Stimulated activated effector memory CD8-positive, alpha-beta T cell treated with anti-CD3 and anti-CD28 coated beads, Interleukin-12 subunit alpha, Interleukin-12 subunit beta, amount 100 ng/mL, for 72 hours (primary cell): ENCODE measurements around the gene SLC6A13.

ENCODE experiments used
- ATAC-seq: fragments of 150-1000 bp; cut with Tn5 transposase; 2 replicates; pipeline ENCODE4 v1.10.0; 2021
- DNase-seq, 2 donors: peaks; one replicate each; pipeline ENCODE4 v3.0.0; 2021 to 2022; ENCODE audit warnings: low spot score in 2 of 2
- H3K27ac Mint-ChIP-seq: one replicate; pipeline ENCODE4 v1.8.0; 2022; ENCODE audit warnings: mild to moderate bottlenecking, mixed read lengths
- H3K36me3 Mint-ChIP-seq: one replicate; pipeline ENCODE4 v1.8.0; 2022; ENCODE audit warnings: mild to moderate bottlenecking, mixed read lengths
- H3K4me1 Mint-ChIP-seq: one replicate; pipeline ENCODE4 v1.8.0; 2022; ENCODE audit warnings: mixed read lengths
- H3K4me3 Mint-ChIP-seq: one replicate; pipeline ENCODE4 v1.8.0; 2022; ENCODE audit warnings: mild to moderate bottlenecking, mixed read lengths
- H3K9me3 Mint-ChIP-seq: one replicate; pipeline ENCODE4 v1.8.0; 2022; ENCODE audit warnings: mixed read lengths

Gene SLC6A13

DNA sequence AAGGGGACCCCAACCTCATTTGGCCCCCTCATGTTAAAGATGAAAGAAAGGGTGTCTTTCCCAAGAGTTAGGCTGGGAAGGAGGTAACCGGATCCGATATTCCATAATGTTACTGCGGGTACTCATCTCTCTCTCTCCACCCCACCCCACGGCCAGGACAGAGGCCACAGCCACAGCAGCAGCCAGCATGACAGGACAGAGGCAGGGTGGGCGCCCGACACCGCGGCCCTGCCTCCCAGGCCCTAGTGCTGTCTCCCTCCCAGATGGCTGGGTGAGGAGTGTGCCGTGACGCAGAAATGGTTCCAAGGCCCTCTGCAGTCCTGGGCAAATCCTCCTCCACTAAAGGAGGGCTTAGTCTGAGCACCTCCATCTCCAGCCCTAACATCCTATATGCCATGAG, 54.8 kb downstream of the SLC6A13 start:
- H3K9me3 Mint-ChIP-seq = no peaks in the 10 kb centered on the region
- H3K4me1 Mint-ChIP-seq = peaks cover 14% of the 10 kb centered on the region
- no peak overlapping the region for H3K27ac Mint-ChIP-seq
- DNase-seq = no peak
- ATAC-seq = no peak
- no peak overlapping the region for H3K4me3 Mint-ChIP-seq
- H3K36me3 Mint-ChIP-seq = no peaks in the 10 kb centered on the region

DNA sequence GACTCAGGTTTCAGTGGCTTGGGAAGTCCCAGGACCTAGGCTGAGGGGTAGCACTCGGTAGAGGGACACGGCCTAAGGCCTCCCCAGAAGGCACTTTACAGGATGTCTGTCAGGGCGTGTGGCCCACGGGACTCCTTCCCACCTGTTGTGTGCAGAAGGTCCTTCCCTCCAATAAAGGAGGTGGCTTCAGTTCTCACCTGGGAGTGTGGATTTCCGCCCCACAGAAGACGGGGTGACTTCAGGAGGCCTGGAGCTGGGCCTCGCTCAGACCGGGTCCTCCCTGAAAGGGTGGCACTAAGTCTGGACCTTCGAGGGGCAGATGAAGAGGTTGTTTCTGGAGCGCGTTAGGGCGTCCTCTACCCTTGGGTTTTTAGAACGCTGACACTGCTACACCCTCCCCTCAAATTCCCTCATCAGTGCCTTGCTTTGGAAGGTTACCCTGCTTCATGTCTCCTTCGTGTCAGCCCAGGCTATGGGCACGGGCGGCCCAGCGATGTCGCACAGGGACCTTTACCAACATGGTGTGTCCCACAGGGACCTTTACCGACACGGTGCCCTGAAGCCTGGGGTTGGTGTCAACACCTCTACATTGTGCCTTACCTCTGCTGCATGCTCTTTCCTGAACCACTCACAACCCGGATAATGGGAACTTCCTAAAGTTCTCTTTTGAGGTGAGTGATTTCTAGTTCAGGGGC, 55.7 kb downstream of the SLC6A13 start:
- Mint-ChIP-seq H3K9me3 (no peaks in the 10 kb centered on the region), H3K4me1 (peaks cover 8% of the 10 kb centered on the region), H3K4me3 (no peak overlapping the region), H3K36me3 (no peaks in the 10 kb centered on the region), H3K27ac (no peak overlapping the region)
- ATAC-seq (no peak), DNase-seq (no peak)

DNA sequence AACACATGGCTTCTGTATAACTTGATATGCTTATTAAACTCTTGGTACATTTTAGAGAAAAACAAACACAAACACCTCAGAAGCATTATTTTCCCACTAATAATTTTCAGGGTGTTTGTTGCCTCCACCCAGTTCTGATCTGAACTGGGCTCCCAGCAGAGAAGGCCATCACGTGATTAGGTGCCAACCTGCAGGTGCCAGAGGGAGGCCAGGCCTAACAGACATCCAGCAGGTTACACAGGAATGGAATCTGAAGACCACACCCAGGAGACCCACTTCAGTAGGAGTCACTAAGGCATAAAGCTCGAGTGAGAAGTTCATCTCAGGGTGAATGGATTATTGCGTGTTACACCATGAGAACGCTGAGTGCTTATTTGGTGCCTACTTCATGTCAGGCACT, 57.6 kb downstream of the SLC6A13 start:
- DNase-seq = no peak
- Mint-ChIP-seq H3K4me3 (no peak overlapping the region), H3K36me3 (no peaks in the 10 kb centered on the region), H3K4me1 (no peaks in the 10 kb centered on the region), H3K9me3 (no peaks in the 10 kb centered on the region), H3K27ac (no peak overlapping the region)
- no peak for ATAC-seq

DNA sequence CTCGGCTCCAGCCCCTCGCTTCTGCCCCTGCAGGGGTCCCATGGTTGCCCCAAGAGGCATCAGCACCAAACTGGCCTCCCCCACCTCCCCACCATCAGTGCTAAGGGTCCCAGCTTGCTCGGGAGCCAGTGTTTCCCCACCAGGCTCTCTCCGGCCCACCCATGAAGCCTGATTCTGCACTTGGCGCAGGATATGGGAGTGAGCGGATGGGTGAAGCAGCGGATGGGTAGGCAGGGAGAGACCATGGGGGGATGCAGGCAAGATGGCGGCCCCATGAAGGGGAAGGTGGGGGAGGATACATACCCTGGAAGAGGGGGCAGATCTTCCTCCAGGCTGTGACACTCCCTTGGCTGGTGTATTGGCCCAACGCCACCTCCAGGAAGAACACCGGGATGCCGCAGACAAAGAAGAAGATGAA, 58.4 kb downstream of the SLC6A13 start:
- no peak for DNase-seq
- Mint-ChIP-seq H3K4me1 (no peaks in the 10 kb centered on the region), H3K36me3 (no peaks in the 10 kb centered on the region), H3K4me3 (no peak overlapping the region), H3K9me3 (no peaks in the 10 kb centered on the region), H3K27ac (no peak overlapping the region)
- ATAC-seq = no peak

DNA sequence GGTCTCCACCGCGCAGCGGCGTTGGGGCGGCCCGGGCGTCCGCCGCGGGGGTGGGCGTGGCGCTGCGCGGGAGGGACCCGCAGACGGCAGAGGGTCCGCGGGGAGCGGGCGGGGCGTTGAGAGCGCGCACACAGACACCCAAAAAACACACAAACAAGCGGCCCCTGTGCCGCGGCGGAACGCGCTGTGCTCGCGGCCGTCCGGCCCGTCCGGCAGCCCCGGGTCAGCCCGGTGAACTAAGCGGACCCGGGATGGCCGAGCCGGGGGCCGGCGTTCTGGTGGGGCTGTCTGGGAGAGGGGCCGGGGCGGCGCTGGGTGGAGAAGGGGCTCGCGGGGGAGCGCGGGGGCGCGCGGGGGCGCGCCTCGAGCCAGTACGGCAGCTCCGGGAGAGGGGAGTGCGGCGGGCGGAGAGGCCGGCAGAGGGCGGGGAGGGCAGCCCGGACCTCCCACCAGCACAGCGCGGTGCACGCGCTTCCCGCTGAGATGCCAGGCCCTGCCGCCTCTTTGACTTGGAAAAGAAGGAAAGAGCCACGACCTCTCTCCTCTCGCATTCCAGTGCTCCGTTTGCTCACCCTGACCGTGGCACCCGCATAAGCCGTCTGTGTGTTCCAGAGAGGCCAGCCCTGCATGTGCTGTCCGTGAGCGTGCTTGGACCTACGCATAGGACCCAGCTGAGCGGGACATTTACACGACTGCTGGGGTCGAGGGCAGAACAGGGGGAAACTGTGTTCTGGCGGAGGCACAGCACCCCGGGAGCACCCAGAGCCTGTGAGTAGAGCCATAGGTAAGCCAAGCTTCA, 59.0 kb downstream of the SLC6A13 start:
- H3K27ac Mint-ChIP-seq = no peak overlapping the region
- H3K36me3 Mint-ChIP-seq = no peaks in the 10 kb centered on the region
- H3K4me1 Mint-ChIP-seq = no peaks in the 10 kb centered on the region
- H3K9me3 Mint-ChIP-seq = no peaks in the 10 kb centered on the region
- no peak overlapping the region for H3K4me3 Mint-ChIP-seq
- ATAC-seq (no peak), DNase-seq (no peak)

DNA sequence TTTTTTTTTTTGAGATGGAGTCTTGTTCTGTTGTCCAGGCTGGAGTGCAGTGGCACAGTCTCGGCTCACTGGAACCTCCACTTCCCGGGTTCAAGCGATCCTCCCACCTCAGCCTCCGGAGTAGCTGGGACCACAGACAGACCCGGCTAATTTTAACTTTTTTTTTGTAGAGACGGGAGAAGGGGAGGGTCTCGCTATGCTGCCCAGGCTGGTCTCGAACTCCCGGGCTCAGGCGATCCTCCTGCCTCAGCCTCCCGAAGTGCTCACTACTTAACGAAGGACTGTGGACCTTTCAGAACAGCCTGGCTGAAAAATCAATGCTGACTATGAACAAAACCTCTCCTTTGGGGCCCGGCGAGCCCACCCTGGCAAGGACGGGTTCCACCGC, 59.6 kb downstream of the SLC6A13 start:
- no peak overlapping the region for H3K4me3 Mint-ChIP-seq
- H3K9me3 Mint-ChIP-seq = no peaks in the 10 kb centered on the region
- DNase-seq (no peak), ATAC-seq (no peak)
- H3K4me1 Mint-ChIP-seq = peaks cover 3% of the 10 kb centered on the region
- H3K36me3 Mint-ChIP-seq = no peaks in the 10 kb centered on the region
- H3K27ac Mint-ChIP-seq = no peak overlapping the region

DNA sequence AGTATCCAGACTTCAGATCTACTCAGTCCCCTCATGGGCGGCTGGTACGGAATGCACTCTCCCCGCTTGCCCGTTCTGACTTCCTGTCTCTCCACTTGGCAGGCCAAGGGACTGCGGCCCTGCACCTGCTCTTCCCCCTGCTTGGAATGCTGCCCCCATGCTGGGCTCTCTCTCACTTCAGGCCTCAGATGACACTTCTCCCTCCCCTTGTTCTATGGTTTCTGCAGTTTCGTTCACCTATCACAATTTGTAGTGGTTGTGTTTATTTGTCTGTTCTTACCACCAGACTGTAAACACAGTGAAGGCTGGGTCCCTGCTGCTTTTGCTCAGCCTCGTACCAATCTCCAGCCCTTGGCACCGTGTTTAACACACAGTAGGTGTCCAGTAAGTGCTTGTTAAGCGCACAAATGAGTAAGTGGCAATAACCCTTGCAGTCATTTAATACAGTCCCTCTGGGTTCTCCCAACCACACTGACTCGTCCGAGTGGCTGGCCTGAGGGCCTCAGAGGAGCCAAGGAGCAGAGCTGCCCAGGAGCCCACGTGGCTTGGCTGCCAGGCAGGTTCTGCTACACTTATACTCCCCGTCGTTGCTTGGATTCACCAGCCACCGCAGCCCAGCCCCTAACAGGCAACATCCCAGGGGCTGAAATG, 60.4 kb downstream of the SLC6A13 start:
- H3K4me1 Mint-ChIP-seq = peaks cover 5% of the 10 kb centered on the region
- ATAC-seq = no peak
- DNase-seq = no peak
- no peaks in the 10 kb centered on the region for H3K36me3 Mint-ChIP-seq
- no peak overlapping the region for H3K27ac Mint-ChIP-seq
- H3K4me3 Mint-ChIP-seq = no peak overlapping the region
- H3K9me3 Mint-ChIP-seq = peaks cover under 1% of the 10 kb centered on the region

DNA sequence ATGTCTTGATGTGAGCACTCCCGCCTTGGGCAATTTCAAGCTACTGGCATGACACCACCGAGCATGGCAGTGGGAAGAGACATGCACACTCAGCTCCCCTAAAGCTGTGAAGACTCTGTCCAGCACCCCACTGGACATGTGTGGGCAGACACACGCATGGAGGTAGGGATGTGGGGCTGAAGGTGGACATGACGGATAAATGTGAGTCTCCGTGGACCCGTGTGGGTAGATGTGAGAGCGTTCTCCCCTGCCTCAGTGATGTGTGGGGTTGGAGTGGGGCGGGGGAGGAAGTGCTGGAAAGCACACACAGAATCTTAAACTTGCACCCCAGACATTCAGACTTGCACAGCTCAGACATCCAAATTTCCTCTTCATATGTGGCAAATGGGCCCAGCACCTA, 61.3 kb downstream of the SLC6A13 start:
- H3K4me3 Mint-ChIP-seq = no peak overlapping the region

DNA sequence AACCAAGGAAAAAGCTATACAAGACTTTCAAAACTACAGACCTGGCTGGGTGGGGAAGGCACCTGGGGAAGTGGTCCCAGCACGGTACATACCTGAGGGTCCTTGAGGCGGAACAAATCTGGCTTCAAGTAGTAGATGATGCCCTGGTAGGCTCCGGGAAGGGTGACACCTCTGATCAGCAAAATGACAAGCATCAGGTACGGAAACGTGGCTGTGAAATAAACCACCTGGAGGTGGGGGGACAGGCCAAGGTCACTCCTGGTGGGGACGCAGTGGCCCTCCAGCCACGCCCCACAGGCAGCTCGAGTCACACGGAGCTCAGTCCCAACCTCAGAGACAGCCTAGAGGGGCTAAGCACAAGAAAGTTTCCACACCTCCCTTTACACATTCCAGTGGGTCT, 63.9 kb downstream of the SLC6A13 start:
- no peak for ATAC-seq
- Mint-ChIP-seq H3K27ac (no peak overlapping the region), H3K4me3 (no peak overlapping the region), H3K9me3 (peaks cover 4% of the 10 kb centered on the region), H3K36me3 (no peaks in the 10 kb centered on the region), H3K4me1 (peaks cover 5% of the 10 kb centered on the region)
- no peak for DNase-seq

More for the DNA sequence above, 61.3 kb downstream of the SLC6A13 start:
- Mint-ChIP-seq H3K36me3 (no peaks in the 10 kb centered on the region), H3K4me1 (peaks cover 5% of the 10 kb centered on the region), H3K27ac (no peak overlapping the region), H3K9me3 (peaks cover 4% of the 10 kb centered on the region)
- ATAC-seq (no peak), DNase-seq (no peak)

DNA sequence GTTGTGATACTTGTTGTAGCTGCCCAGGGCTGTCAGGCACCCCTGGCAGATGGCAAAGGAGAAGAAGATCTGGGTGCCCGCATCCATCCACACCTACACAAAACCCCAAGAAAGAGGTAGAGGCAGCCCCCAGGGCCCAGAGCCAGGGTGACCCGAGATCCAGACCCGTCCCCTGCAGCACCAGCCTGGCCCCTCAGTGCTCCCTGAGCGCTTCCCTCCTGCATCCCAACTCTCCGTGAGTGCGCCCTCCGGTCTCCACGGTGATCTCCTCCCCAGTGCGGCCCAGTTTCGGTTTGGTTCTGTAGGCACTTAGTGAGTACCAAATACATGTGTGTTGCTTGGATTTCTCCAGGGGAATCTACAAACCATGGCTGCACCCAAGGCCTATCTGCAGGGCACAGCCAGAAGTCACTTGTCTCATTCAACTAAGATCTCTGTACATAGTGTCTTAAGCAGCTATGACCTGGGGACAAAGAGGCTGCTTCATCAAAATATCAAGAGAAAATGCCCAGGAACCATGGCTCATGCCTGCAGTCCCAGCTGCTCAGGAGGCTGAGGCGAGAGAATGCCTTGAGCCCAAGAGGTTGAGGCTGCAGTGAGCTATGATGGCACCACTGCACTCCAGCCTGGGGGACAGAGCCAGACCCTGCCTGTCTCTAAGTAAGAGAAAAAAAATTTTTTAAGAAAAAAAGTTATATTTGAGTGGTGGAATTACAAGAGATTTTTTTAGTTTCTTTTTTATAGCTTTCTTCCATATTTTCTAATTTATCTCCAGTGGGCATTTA, 64.5 kb downstream of the SLC6A13 start:
- H3K9me3 Mint-ChIP-seq = peaks cover 4% of the 10 kb centered on the region
- H3K4me1 Mint-ChIP-seq = peaks cover 5% of the 10 kb centered on the region
- H3K27ac Mint-ChIP-seq = no peak overlapping the region
- no peak overlapping the region for H3K4me3 Mint-ChIP-seq
- H3K36me3 Mint-ChIP-seq = no peaks in the 10 kb centered on the region
- DNase-seq (no peak), ATAC-seq (no peak)

DNA sequence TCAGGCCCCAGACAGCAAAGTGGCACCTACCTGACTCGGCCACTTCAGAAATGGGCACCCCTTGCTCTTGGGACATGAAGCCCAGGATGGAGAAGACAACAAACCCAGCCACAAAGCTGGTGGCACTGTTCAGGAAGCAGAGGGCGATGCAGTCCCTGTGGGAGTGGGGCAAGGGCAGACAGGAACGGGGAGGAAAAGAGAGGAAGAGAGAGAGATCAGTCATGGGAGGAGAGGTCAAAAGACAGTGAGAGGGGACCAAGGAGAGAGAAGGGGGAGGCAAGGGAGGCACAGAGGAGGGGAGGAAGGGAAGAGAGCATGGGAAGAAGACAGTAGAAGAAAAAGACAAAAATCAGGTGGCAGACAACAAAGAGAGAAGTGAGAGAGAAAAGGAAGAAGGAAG, 65.3 kb downstream of the SLC6A13 start:
- Mint-ChIP-seq H3K4me3 (no peak overlapping the region), H3K27ac (no peak overlapping the region), H3K9me3 (peaks cover 4% of the 10 kb centered on the region), H3K4me1 (peaks cover 5% of the 10 kb centered on the region), H3K36me3 (no peaks in the 10 kb centered on the region)
- no peak for DNase-seq
- no peak for ATAC-seq

DNA sequence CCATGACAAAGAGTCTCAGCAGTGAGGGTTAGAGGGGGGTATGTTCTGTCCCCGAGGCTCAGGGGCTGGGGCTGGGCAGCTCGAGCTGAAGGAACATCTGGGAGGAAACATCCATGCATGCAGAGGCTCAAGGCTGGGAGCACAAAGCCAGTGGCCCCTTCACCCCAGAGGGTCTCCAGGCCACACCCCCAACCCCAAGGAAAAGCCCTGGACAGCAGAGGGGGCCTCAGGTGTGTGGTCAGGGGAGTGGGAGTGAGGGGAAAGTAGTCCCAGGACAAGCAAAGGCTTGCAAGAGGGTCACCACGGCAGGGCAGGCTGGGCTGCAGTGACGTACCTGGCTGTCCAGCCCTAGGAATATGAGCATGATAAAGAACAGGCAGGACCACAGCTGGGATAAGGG, 66.2 kb downstream of the SLC6A13 start:
- Mint-ChIP-seq H3K4me1 (peaks cover 5% of the 10 kb centered on the region), H3K4me3 (no peak overlapping the region), H3K27ac (no peak overlapping the region), H3K36me3 (no peaks in the 10 kb centered on the region), H3K9me3 (peaks cover 4% of the 10 kb centered on the region)
- no peak for ATAC-seq
- no peak for DNase-seq

DNA sequence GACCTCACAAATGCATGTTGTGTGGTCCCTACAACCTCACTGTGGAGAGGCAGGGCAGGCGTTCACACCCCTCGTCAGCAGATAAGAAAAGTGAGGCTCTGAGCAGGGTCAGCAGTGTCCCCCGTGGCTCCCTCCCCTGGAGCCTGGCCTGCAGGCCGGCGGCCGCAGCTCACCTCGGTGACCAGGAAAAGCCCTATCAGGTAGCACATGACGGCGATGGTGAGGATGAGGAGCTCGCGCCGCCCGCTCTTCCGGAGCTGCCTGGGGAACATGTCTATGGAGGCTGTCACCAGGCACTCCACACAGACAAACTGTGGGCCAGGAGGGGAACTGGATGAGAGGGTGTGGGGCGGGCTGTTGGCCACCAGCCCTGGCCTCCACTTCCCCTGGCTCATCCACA, 66.7 kb downstream of the SLC6A13 start:
- ATAC-seq = no peak
- Mint-ChIP-seq H3K9me3 (peaks cover 4% of the 10 kb centered on the region), H3K4me3 (no peak overlapping the region), H3K27ac (no peak overlapping the region), H3K36me3 (no peaks in the 10 kb centered on the region), H3K4me1 (peaks cover 5% of the 10 kb centered on the region)
- DNase-seq = no peak

DNA sequence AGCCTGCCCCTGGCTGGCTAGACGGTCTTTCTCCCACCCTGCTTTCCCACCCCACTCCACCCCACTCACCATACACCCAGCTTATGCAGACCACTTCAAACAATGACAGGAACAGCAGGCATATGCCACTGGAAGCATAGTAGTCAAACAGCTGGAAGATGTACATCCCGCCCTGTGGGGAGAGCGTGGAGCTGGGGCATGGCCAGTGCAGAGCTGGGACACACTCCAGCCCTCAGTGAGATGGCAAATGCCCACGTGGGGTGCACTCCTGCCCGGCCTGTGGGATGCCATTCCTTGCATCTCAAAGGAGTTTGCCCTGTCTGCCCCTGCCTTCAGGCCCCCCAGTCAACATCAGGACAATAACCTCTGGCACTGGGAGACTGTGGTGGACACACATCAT, 67.5 kb downstream of the SLC6A13 start:
- DNase-seq (no peak), ATAC-seq (no peak)
- peaks cover 4% of the 10 kb centered on the region for H3K9me3 Mint-ChIP-seq
- no peaks in the 10 kb centered on the region for H3K36me3 Mint-ChIP-seq
- no peak overlapping the region for H3K4me3 Mint-ChIP-seq
- H3K4me1 Mint-ChIP-seq = peaks cover 5% of the 10 kb centered on the region
- H3K27ac Mint-ChIP-seq = no peak overlapping the region

DNA sequence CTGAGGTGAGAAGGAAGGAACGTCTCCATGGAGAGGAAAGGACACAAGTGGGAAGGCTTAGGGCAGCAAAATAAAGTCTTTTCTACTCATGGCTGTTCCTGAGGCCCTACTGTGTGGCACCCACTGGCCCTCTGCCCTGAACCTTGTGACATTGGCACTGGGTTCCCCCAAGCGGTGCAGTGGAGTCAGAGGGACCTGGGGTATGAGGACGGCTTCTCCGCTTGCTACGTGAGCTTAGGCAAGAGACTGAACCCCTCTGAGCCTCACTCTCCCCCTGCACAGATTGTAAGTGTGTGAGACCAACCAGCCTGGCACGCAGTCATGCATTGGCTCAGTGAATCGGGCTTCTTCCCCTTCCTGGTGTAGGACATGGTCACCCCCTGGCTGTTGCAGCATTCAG, 68.4 kb downstream of the SLC6A13 start:
- peaks cover 4% of the 10 kb centered on the region for H3K9me3 Mint-ChIP-seq
- H3K4me3 Mint-ChIP-seq = no peak overlapping the region
- no peak overlapping the region for H3K27ac Mint-ChIP-seq
- peaks cover 10% of the 10 kb centered on the region for H3K4me1 Mint-ChIP-seq
- DNase-seq = no peak
- no peak for ATAC-seq
- no peaks in the 10 kb centered on the region for H3K36me3 Mint-ChIP-seq
